IMR-90 (cell line): ENCODE data around the gene LIMS2.

Experiments used
- CTCF ChIP-seq: conservative IDR thresholded peaks from 2 replicates; pipeline ENCODE4 v1.5.1; 2012; ENCODE audit warnings: mild to moderate bottlenecking, low read depth, low read length, improper control_type of control experiment
- MAZ ChIP-seq: IDR thresholded peaks from 2 replicates; pipeline ENCODE4 v1.6.1; 2012; ENCODE audit warnings: low read depth, mild to moderate bottlenecking, low read length, improper control_type of control experiment, moderate library complexity, borderline replicate concordance
- NFE2L2 ChIP-seq: fragments of 150-350 bp; IDR thresholded peaks from 2 replicates; pipeline ENCODE4 v1.6.1; 2016; ENCODE audit warnings: low read depth, mild to moderate bottlenecking, low read length
- POLR2A ChIP-seq: IDR thresholded peaks from 2 replicates; pipeline ENCODE4 v1.6.1; 2012; ENCODE audit warnings: mild to moderate bottlenecking, low read depth, low read length
- USF2 ChIP-seq: fragments of 150-350 bp; IDR thresholded peaks from 2 replicates; pipeline ENCODE4 v1.6.1; 2017; ENCODE audit warnings: mild to moderate bottlenecking, antibody characterized with exemption, low read length, low read depth

GRCh38 chr2:127641133-127641532 lies 34.2 kb downstream of the LIMS2 start:
- TF ChIP-seq MAZ (no peak), USF2 (no peak), POLR2A (no peak), CTCF (no peak), NFE2L2 (no peak)
